NCI-H2107 treated with DMSO at 0.1 percent for 48 hours (cell line): ENCODE data around the gene ERO1A.

ENCODE experiments used
- DNase-seq: peaks from one replicate; lab custom pipeline; 2025; ENCODE audit not compliant: unreplicated experiment; lab: John Stamatoyannopoulos, UW

The ERO1A gene

DNA sequence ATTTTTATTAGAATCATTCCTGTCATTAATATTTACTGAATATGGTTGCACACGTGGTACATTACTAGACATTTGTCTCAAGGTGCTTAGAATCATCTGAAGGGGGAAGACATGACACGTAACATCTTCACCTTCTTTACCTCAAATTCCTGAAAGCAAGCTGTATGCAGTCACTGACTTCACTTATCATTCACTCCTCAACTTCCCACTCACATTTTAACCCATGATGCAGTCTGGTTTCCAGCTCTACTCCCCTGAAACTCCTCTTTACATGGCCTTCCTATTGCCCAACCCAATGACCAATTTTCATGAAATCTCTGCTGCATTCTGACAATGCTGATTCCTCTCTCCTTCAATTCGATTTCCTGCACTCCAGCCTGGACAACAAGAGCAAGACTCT lies 5.9 kb upstream of the ERO1A start:
- no peak for DNase-seq

- no peak for DNase-seq
These were observed 5.4 kb upstream of the ERO1A start for GRCh38 chr14:52700701-52701172.

GRCh38 chr14:52694761-52695480 lies 437 bp downstream of the ERO1A start:
- DNase-seq, result peak; percentile 82

DNA sequence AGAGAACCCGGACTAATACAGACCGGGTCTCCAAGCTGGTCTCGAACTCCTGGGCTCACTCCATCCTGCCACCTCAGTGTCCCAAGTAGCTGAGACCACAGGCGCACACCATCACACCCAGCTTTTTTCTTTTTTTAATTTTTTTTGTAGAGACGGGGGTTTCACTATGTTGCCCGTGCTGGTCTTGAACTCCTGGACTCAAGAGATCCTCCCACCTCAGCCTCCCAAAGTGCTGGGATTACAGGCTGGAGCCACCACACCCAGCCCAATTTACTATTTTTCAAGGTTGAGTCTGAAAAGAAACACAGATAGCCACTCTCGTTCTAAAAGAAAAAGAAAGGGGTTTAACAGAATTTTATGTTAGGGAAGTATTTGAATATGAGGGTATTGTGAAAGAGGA lies 1.8 kb downstream of the ERO1A start:
- DNase-seq, result no peak

DNA sequence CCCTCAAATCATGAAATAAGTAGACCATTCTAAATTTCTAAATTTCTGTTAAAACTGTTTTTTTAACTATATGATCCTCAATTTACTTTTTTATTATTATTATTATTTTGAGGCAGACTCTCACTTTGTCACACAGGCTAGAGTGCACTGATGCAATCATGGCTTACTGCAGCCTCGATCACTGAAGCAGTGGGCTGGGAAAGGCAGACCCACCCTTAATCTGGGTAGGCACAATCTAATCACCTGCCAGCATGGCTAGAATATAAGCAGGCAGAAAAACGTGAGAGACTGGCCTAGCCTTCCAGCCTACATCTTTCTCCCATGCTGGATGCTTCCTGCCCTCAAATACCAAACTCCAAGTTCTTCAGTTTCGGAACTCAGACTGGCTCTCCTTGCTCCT lies 2.3 kb downstream of the ERO1A start:
- no peak for DNase-seq

- DNase-seq, result no peak
These were observed 3.0 kb downstream of the ERO1A start for GRCh38 chr14:52692248-52692962.

DNA sequence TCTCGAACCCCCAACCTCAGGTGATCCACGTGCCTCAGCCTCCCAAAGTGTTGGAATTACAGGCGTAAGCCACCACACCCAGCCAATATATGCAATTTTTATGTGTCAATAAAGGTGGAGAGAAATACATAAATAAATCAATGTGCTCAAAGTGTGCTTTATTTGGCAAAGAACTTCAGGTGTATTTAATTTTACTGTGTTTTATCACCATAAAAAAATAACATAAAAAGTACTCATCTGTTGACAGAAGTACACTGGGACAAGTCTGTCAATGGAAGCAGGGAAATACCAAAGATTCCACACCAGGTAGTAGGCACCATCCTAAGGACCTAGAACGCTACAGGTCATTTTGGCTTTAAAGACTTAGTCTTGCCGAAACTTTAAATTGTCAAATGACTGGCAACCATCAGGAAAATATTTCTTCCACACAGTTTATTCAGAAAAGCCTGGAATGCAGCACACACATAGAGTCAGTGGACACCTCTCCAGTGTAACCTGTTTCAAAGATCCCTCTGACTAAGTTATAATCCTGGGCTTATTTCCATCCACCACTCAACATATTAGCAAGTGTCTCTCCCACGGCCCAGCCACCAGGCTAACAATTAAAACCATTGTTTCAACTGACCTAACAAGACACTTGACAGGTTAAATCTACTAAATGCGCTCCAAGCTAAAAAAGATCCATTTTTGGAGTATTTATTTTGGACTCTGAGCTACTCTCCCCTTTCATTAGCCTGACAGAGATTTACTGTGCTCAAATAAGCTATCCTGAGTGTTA lies 4.2 kb downstream of the ERO1A start:
- no peak for DNase-seq

DNA sequence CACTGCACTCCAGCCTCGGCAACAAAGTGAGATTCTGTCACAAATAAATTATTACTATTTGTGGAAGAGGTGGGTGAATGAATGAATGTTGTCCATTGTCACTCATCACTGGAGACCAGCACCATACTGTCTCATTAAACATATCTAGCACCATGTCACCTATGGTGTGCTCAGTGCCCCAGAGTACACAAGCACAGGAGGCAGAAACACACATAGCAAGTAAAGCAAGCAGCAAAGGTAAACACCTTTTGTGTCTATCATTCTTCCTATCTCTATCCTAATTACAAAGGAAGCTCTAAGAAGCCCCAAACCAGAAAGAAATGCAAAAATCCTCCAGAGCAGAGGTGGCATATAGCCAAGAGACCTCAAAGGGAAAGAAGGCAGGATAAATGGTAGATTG lies 9.2 kb downstream of the ERO1A start:
- no peak for DNase-seq

GRCh38 chr14:52683985-52684520 lies 11.3 kb downstream of the ERO1A start:
- no peak for DNase-seq

DNA sequence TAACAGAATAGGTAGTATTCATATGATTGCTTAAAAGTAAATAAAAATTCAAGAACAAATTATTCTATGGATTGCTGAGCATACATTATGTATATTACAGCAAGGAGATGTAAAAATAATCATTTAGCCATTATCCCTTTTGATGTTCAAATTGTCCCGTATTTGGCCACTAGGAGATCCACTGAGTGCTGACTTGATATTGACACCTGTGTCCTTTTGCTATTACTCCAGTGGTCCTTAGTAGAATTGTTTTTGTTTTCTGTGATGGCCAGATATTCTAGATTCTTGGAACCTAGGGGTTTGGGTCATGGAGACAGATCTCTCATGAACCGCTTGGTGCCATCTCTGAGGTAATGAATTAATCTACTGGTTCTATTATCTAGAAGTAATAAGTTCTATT lies 16.8 kb downstream of the ERO1A start:
- no peak for DNase-seq

DNA sequence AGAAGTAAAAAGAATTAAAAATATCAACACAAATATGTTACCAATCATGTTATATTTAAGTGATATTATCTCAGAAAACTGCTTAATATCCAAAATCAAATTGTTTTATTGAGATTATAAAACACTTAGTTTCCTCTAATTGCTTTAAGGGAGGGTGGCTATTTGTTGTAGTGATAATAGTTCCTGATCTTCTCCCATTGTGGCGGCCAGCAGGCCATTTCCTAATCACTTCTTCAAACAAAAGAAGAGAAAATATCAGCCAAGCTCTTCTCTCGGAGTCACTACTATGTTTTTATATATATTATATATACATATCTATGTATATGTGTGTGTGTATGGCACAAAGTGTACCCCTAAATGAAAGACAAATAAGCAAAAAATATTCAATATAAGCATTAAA lies 31.5 kb downstream of the ERO1A start:
- no peak for DNase-seq

GRCh38 chr14:52661314-52661713 lies 34.0 kb downstream of the ERO1A start:
- DNase-seq, result no peak

DNA sequence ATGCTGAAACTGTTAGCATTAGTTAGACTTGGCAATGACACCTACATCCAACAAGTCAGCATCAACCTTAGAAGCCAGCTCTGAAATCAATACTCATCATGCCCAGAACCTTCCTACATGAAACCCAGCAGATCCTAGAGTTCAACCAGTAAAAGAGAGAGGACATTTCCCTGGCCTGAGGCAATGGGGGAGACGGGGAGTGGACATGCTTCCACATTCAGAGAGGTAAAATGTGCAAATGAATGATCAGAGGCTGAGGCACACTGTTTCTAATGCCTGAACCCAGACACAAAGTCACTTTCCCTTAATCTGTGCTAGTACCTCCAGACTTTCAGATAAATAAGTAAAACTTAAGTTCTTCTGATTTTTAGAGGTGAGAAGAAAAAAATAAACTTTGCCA lies 34.5 kb downstream of the ERO1A start:
- no peak for DNase-seq

GRCh38 chr14:52660325-52660724 lies 35.0 kb downstream of the ERO1A start:
- DNase-seq, result no peak

GRCh38 chr14:52656905-52657304 lies 38.5 kb downstream of the ERO1A start:
- DNase-seq, result no peak

DNA sequence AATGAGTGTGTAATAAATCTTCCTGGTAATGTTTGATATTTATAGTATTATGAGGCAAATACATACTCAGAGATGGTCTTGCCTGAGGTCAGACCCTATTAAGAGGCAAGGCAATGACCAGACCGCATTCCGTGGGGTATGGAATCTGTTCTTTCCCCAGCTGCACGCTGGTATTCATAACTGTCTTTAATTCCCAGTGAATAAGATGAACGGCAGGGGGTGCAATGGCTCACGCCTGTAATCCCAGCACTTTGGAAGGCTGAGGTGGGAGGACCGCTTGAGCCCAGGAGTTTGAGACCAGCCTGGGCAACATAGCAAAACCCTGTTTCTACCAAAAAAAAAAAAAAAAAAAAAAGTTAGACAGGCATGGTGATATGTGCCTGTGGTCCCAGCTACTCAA lies 44.6 kb downstream of the ERO1A start:
- no peak for DNase-seq

GRCh38 chr14:52649511-52649910 lies 45.8 kb downstream of the ERO1A start:
- no peak for DNase-seq

GRCh38 chr14:52641745-52642144 lies 53.6 kb downstream of the ERO1A start:
- DNase-seq, result no peak

DNA sequence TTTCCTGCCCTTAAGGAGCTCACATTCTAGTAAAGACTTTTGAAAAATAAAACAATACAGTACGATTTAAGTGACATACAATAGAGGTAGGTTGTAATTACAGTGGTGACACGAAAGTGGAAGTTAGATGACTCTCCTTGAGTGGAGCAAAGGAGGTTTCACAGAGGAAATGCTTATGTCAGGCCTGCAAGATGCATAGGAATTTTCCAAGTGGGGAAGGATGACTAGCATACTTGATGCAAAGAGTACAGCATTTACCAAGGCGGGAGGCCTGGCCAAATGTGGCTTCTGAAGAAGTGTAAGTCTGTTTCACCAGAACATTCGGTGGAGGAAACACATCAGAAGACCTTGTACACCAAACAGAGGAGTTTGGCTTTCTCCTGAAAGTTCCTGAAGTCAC lies 55.2 kb downstream of the ERO1A start:
- no peak for DNase-seq

GRCh38 chr14:52619687-52620086 lies 75.7 kb downstream of the ERO1A start:
- no peak for DNase-seq

DNA sequence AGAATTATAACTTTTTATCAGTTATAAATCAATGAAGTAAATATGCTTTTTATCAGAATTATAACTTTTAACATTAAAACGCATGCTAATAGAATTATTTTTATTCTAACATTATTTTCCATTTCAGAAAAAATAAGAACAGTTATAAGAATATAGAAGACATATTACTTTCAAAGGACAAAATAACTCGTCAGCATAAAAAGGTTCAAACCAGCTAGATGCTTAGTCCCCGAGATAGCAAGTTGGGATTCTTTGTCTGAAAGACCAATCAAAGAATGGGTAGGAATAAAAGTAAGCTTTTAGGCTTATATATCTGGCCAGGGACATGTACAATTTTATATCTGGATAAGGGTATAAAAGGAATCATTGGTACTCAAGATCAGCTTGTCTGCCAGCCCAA lies 76.8 kb downstream of the ERO1A start:
- DNase-seq, result no peak

- no peak for DNase-seq
These were observed 85.2 kb downstream of the ERO1A start for GRCh38 chr14:52610187-52610586.
